PC-3 (cell line): ENCODE results near the gene GIMAP8.

ENCODE experiments used
- CTCF ChIP-seq: fragments of 300-600 bp; sonication (generic); conservative IDR thresholded peaks from 2 replicates; pipeline ENCODE4 v1.5.1; 2017; ENCODE audit warnings: antibody characterized with exemption, low read depth, mild to moderate bottlenecking, low read length
- EZH2 ChIP-seq: fragments of 300-600 bp; sonication (generic); IDR thresholded peaks from one replicate; pipeline ENCODE4 v1.6.1; 2017; ENCODE audit warnings: antibody characterized with exemption, mild to moderate bottlenecking, low read length; ENCODE audit not compliant: unreplicated experiment
- EZH2phosphoT487 ChIP-seq: fragments of 300-600 bp; sonication (generic); IDR thresholded peaks from 2 replicates; pipeline ENCODE4 v1.6.1; 2018; ENCODE audit warnings: mild to moderate bottlenecking, antibody characterized with exemption, low read length, borderline replicate concordance

GRCh38 chr7:150402671-150403321 is 47.6 kb upstream of the GIMAP8 start:
- TF ChIP-seq CTCF (no peak), EZH2 (no peak), EZH2phosphoT487 (no peak)
